RCC 7860 (cell line): ENCODE data around the gene NUP214.
"Not testable (repeated sequence)": the region's sequence is repeated elsewhere in the genome, so short reads cannot be mapped to it uniquely, and the experiment has no call there.

ENCODE experiments used
- DNase-seq: peaks from one replicate; pipeline ENCODE4 v3.0.0-alpha.2; 2015; ENCODE audit warnings: low spot score
- FAIRE-seq: peaks from 2 replicates; lab custom pipeline; 2012; peaks lifted over from hg19 to GRCh38; lab: Jason Lieb, UNC

NUP214 gene

DNA sequence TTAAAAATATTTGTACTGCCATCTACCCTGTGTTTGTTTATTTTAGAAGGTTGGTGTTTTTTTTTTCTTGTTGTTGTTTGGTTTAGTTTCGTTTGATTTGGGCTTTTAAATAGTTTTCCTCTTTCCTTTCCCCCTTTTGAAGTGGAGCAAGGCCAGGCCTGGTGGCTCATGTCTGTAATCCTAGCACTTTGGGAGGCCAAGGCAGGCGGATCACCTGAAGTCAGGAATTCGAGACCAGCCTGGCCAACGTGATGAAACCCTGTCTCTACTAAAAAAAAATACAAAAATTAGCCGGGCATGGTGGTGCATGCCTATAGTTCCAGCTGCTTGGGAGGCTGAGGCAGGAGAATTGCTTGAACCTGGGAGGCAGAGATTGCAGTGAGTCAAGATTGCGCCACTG lies 65.6 kb downstream of the NUP214 start:
- FAIRE-seq, DNase-seq: not testable (repeated sequence)

DNA sequence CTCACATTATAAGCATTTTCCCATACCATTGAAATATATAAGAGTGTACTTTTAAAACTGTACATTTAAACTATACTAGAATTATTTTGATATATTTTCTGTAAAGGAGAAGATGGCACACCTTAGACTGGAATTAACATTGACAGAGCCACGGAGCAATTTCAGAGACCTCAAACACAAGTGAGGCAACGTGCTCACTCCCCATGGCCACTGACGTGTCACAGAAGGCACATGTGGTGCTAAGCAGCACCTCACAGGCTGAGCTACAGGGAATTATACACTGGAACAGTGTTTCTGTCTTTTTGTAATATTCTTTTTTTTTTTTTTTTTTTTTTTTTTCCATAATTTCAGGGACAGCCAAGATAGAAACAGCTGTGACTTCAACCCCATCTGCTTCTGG lies 66.5 kb downstream of the NUP214 start:
- DNase-seq (no peak), FAIRE-seq (no peak)

DNA sequence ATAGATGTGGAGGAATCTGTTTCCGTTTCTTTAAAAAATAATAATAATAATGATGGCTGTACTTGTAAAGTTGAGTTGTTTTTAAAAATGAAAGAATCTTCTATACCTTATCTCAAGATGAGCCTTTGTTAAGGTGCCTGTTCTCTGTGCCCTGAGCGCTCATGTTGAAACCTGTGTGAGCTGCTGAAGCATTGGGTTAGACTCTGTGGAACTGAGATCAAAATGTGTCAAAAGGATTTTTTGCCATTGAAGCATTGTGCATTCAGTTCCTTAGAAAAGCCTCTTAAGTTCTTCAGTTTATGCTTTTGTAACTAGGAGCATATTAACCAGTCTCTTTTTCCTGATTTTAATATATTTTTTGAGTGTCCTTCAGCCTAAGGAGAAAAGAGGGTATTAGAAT lies 67.7 kb downstream of the NUP214 start:
- FAIRE-seq = no peak

DNA sequence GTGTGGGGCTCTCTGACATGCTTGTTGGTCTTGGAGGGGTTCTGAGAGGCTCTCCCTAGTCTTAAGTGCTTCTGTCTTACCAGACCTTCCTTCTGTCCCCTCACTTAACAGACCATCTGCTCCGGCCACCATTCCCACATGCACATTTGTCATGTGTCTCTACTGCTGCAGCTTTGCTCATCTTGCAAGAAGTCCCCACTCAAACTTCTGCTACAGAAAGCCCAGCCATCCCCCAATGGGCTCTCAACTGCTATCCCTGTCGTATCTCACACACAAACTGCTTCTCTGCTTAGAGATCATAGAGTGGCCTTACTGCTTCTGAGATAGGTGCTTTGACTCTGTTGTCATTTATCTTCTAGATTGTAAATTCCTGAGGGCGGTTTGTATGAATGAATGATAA lies 69.4 kb downstream of the NUP214 start:
- DNase-seq = no peak
- no peak for FAIRE-seq

More for the DNA sequence above, 67.7 kb downstream of the NUP214 start:
- no peak for DNase-seq

DNA sequence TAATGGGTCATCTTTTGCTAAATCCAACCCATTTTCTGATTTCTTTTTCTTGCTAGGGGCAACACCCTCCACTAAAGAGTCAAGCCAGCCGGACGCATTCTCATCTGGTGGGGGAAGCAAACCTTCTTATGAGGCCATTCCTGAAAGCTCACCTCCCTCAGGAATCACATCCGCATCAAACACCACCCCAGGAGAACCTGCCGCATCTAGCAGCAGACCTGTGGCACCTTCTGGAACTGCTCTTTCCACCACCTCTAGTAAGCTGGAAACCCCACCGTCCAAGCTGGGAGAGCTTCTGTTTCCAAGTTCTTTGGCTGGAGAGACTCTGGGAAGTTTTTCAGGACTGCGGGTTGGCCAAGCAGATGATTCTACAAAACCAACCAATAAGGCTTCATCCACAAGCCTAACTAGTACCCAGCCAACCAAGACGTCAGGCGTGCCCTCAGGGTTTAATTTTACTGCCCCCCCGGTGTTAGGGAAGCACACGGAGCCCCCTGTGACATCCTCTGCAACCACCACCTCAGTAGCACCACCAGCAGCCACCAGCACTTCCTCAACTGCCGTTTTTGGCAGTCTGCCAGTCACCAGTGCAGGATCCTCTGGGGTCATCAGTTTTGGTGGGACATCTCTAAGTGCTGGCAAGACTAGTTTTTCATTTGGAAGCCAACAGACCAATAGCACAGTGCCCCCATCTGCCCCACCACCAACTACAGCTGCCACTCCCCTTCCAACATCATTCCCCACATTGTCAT lies 72.0 kb downstream of the NUP214 start:
- FAIRE-seq (no peak), DNase-seq (no peak)

DNA sequence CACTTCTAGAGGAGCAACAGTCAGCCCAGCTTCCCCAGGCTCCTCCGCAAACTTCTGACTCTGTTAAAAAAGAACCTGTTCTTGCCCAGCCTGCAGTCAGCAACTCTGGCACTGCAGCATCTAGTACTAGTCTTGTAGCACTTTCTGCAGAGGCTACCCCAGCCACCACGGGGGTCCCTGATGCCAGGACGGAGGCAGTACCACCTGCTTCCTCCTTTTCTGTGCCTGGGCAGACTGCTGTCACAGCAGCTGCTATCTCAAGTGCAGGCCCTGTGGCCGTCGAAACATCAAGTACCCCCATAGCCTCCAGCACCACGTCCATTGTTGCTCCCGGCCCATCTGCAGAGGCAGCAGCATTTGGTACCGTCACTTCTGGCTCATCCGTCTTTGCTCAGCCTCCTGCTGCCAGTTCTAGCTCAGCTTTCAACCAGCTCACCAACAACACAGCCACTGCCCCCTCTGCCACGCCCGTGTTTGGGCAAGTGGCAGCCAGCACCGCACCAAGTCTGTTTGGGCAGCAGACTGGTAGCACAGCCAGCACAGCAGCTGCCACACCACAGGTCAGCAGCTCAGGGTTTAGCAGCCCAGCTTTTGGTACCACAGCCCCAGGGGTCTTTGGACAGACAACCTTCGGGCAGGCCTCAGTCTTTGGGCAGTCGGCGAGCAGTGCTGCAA lies 72.8 kb downstream of the NUP214 start:
- FAIRE-seq (no peak), DNase-seq (no peak)

DNA sequence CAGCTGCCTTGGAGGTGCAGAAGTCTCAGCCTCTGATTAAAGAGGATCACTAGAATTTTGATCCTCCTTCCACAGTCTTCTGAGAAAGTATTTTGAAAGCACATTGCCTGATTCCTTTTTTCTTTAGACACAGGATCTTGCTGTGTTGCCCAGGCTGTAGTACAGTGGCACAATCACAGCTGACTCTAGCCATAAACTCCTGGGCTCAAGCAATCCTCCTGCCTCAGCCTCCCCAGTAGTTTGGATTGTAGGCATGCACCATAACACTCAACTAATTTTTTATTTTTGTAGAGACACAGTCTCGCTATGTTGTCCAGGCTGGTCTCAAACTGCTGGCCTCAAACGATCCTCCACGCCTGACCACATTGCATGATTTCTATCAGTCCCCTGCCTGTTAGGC lies 76.5 kb downstream of the NUP214 start:
- DNase-seq (no peak), FAIRE-seq (no peak)

DNA sequence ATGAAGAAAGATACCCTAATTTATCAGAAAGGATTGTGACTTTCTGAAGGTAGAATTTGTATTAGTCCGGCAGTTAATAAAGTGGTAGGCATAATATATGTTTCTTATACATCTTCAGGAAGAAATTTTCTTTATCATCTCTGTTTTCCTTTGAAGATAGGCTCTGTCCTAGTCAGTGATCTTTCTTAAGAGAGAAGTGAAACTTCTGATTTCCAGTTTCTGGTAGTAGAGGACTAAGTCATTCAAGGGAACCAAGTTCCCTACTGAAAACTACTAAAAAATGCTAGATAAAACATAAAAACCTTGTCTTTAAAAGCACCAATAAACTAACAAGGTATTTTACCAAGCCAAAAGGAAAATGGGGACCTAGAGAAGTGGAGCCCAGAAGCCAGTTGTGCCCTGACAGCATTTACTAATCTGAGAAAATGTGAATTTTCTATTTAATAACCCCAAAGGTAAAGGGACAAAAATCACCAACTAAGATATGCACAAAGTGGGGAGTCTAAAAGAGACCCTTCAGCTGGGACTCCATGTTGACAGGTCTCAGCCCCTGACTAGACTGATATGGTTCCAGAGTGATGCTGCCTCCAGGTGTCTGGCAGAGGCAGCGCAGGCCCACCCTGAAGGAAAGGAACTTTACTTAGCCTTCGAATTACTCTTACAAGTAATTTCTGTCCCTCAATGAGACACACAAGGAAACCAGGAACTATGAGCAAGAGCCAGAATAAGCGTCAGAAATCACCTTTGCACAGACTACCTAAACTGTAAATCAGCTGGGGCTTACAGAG lies 78.2 kb downstream of the NUP214 start:
- FAIRE-seq (no peak), DNase-seq (no peak)

DNA sequence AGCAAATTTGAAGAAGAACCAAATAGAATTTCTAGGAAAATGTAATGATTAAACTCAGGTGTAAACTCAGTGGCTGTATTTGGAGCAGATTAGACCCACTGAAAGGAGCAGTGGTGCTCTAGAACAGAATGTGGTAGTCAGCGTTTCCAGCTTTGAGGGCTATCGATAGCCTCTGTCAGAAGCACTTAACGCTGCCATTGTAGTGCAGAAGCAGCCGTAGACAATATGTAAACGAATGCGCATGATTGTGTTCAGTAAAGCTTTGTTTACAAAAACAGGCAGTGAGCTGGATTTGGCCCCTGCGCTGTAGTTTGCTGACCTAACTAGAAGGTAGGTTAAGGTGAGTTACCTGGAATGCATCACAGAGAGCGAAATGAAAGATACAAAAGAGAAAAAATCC lies 78.9 kb downstream of the NUP214 start:
- DNase-seq (no peak), FAIRE-seq (no peak)

DNA sequence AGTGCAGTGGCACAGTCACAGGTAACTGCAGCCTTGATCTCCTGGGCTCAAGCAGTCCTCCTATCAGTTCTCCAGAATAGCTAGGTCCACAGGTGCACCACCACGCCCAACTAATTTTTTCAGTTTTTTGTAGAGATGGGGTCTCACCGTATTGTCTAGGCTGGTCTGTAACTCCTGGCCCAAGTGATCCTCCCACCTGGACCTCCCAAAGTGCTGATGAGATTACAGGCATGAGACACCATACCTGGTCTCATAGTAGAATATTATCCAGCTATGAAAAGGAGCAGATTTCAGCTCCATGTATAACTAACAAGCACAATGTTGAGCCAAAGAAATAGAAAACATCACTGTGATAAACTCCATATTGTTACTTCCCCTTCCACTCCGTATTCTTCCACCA lies 81.1 kb downstream of the NUP214 start:
- DNase-seq (no peak), FAIRE-seq (no peak)

DNA sequence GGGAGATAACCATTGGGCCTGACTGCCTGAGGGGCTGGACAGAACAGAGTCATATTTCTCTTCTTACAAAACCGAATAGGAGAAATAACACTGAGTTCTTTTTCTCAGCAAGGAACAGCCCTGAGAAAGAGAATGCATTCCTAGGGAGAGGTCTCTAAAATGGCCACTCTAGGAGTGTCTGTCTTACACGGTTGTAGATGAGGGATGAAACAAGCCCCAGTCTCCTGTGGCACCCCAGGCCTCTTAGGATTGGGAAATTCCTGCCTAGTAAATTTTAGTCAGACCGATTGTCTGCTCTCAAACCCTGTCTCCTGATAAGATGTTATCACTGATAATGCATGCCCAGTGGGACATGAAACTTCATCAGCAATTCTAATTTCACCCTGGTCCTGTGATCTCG lies 86.5 kb downstream of the NUP214 start:
- FAIRE-seq, DNase-seq: not testable (repeated sequence)

DNA sequence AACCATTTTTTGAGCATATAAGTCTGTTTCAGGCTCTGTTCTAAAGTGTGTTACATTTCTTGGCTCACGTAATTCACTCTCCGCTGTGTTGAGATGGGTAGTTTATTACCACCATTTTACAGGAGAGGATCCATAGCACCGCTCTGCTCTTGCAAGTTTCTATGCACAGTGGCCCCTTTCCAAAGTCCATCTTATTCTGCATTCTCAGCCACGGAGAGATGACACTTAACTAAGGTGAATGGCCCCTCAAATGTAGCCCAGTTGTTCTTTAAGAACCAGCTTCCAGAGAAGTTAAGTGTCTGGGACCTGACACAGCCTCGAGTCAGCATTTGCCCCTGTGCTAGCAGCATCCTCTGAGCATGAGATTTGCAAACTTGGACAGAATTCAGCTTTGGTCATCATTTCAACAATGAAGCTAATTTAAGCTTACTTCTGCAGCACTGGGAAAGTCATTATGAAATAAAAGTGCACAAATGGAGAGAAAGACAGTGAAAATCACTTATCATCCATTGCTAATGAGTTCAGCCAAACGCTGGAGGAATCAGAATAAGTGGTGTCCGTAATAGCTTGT lies 89.0 kb downstream of the NUP214 start:
- no peak for FAIRE-seq
- DNase-seq = no peak

DNA sequence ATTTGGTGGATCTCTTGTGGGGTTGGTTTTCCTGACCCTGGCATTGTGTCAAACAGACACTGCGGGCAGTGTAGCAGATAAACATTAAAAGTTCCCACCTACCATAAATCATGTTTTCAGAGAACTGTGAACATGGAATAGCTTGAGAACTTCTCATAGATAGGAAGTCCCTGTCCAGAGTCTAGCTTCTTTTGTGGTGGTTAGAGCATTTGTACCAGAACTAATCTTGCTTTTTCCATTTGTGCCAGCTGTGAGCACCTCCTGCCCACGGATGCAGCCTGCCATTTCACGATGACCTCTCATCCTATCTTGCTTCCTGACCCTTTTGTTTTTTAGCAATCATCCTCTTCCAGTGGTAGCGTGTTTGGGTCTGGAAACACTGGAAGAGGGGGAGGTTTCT lies 89.5 kb downstream of the NUP214 start:
- DNase-seq = no peak
- no peak for FAIRE-seq

DNA sequence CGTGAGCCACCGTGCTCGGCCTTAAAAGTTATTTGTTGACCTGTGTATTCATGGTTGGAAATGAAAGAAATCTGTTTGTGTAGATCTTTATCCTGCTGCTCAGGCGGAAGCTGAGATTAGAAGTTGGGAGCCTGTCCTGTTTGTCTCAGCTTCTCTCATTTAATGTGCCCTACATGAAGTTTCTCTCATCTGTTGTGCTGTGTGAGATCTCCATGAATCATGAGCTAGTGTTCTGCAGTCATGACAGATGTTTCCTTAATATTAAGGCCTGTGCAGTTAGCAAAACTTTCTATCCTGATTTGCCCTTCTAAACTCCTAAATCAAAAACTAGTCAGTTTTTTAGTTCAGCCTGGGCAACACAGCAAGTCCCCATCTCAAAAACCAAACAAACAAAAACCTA lies 91.4 kb downstream of the NUP214 start:
- DNase-seq (no peak), FAIRE-seq (no peak)

DNA sequence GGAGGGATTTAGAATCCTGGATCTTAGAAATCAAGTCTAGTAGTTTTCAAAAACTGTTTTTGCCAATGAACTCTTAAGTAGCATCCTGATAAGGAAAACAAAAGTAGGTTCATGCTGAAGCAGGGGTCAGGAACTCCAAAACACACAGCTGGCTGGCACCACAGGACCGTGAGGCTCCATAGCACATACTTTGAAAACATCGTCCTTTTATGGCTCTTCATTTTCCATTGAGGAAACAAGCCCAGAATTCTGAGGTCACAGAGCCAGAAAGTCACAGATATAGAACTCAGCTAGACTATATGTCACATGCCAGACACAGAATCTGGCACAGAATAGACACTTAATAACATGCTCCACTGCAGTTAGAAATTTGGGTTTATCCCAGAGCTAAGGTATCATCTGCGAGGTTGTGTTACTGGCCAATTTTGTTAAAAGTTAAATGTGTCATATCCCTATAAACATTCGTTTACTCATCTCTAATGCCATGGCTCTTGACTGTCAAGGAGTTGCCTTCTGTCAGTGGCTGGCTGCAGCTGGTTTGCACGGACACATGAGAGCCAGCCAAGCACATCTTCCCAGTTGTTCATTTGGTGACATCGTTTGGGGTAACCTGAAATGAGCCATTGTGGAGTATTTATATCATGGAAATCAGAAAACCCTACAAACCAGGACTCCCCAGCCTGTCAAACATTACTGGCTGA lies 92.1 kb downstream of the NUP214 start:
- DNase-seq = no peak
- FAIRE-seq = no peak

DNA sequence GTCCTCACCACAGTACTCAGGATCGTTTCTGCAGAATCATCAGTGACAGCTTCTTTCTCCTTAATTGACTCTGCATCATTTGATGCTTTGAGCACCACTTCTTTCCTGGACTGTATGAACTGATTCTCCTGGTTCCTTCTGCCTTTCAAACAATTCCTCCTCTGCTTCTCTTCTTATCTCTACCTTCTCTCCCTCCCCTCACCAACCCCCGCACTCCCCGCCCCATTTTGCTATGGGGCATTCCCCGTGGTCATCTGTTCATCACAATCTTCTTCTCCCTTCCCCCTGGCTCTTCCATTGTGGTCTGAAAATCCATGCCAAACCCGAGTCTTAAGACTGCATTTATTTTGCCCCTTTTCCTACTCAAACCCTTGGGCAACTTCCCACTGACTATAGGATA lies 93.0 kb downstream of the NUP214 start:
- FAIRE-seq (no peak), DNase-seq (no peak)

DNA sequence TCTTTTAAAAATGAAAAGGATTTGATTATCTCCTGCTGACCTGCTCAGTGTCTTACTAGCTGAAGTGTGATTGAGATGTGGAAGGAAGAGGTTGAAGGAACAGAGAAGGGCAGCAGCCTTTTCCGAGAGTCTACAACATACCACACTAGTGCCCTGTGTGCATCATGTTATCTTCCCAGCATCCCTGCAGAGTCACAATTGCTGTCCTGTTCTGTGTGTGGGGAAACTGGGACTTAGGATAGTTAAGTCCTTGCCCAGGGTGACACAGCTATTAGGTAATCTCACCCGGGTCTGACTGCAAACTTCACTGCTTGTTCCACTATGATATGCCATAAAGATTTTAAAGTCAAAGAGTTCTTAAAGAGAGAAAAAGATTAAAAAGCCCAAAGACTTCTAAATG lies 95.1 kb downstream of the NUP214 start:
- DNase-seq (no peak), FAIRE-seq (no peak)

DNA sequence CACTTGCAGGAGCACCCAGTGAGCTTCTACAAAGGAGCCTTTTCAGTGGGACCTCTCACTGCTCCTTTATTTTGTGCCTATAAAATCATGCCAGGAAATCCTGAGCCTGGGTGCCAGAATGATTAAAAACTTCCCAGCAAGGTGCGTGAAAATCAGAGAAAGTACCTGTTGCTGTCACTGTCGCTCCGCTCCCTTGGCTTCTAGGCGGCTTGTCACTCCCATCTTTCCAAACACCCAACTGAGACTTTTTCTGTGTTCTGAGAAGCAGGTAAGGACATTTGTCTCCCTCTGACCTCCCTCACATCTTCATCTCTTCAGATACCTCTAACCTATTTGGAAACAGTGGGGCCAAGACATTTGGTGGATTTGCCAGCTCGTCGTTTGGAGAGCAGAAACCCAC lies 97.1 kb downstream of the NUP214 start:
- DNase-seq = no peak
- no peak for FAIRE-seq

DNA sequence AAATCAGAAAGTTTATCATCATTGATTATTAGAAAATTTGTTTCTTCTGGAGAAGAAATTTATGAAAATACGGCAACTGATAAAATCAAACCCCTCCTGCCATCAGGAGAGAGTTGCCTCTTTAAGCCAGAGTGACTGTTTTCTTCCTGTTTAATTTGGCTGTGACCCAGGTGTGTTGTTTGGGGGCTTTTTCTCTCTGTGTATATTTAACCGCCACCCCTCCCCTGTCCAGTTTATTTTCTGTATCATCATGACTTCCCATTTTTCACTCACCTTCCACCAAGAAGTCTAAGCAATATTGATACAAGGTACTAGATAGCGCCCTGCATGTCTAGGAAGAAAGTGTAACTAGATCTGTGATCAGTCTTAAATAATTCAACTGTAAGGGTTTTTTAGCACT lies 100.8 kb downstream of the NUP214 start:
- FAIRE-seq (no peak), DNase-seq (no peak)

DNA sequence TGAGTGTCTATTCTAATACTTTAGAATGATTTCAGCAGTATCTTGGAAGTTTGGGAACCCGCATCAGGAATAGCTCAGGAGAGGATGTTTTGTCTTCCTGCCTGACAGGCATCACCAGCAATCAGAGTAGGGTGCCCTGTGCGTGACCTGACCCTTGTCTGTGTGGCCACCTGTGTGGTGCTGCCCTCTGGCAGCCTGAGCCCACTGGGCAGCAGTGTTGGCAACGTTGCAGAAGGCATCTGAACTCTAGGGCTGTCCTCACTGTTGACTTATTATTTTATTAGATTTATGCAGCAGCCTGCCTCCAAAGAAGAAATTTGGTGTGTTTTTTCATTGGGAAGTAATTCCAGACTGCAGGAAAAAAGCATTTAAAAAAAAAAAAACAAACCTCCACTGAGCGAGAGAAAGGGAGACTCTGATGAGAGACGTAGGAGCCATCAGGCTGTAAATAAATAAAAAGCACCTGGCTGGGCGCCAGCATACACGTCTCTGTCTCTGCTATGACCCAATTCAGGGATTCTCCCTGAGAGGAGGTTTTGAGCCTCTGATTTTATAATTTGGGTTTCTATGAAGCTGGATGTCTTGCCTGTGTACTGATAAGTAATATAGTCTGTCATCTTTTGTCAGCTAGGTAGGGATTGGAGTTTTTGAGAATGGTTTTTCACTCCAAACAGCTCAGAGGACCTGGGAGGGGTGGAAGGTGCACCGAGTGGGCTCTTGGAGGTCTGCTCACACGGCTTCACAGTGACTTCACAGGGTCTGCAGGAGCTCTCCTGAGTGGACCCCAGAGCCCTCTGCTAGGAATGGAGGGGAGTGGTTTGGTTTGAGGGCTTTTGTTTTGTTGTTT lies 101.9 kb downstream of the NUP214 start:
- FAIRE-seq = no peak
- no peak for DNase-seq
